ENCODE measurements around the gene NDUFV3.

Gene NDUFV3

GRCh38 chr21:42892931-42893755 is at the start of gene NDUFV3:
Gene NDUFV3 (plus strand): TSS chr21:42893309. CDS start chr21:42893334, 25 bp downstream.
- Histone ChIP-seq H3K4me3 (replicated peaks; ENCODE audit: low read depth, low read length) (peak within 1 kb of the TSS; percentile 89), H3K36me3 (ENCODE audit: control insufficient read depth, insufficient read depth, low read length) (no peaks in the 10 kb centered on the region), H3K27me3 (replicated peaks; ENCODE audit: control insufficient read depth, insufficient read depth, low read length) (no peaks in the 10 kb centered on the region)
- peak; percentile 99 for DNase-seq (ENCODE audit: extremely low read depth, insufficient read length)
- no peak for TF ChIP-seq CTCF (IDR thresholded peaks at IDR 0.05; ENCODE audit: insufficient read depth, low read length, poor library complexity, severe bottlenecking)

- TF ChIP-seq CTCF (IDR thresholded peaks at IDR 0.05; ENCODE audit: insufficient read depth, low read length, poor library complexity, severe bottlenecking), result no peak
- no peak for DNase-seq (ENCODE audit: extremely low read depth, insufficient read length)
- peaks cover 48% of the 10 kb centered on the region for H3K36me3 ChIP-seq (ENCODE audit: control insufficient read depth, insufficient read depth, low read length)
- no peaks in the 10 kb centered on the region for H3K27me3 ChIP-seq (replicated peaks; ENCODE audit: control insufficient read depth, insufficient read depth, low read length)
- no peak overlapping the region for H3K4me3 ChIP-seq (replicated peaks; ENCODE audit: low read depth, low read length)
These were observed 48.5 kb upstream of the NDUFV3 start for GRCh38 chr21:42844411-42845113.

DNA sequence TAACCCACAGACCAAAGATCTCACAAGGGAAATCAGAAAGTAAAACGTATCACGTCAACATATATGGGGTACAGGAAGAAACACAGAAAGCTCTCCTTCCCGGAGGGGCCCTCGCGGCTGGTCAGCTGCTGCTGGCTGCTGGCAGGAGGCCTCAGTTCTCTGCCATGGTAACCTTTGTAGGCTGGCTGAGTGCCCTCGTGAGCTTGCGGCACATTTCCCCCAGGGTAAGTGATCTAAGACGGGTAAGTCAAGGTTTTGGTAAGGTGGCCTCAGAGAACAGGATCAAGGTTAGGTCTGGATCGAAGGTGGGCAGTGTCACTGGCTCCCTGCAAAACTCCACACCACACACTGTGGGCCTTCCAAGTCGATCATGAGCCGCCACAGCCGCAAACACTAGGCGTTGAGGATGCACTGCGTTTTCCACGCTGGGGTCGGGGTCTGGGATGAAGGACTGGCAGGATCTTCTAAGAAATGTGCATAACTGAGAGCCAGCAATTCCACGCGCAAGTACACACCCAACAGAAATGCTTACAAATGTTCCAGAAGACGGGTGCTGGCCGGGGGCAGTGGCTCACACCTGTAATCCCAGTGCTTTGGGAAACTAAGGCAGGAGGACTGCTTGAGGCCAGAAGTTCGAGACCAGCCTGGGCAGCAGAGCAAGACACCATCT is 47.7 kb upstream of the NDUFV3 start:
- no peak for DNase-seq (ENCODE audit: extremely low read depth, insufficient read length)
- H3K4me3 ChIP-seq (replicated peaks; ENCODE audit: low read depth, low read length), result no peak overlapping the region
- no peak for TF ChIP-seq CTCF (IDR thresholded peaks at IDR 0.05; ENCODE audit: insufficient read depth, low read length, poor library complexity, severe bottlenecking)
- H3K36me3 ChIP-seq (ENCODE audit: control insufficient read depth, insufficient read depth, low read length), result peaks cover 49% of the 10 kb centered on the region
- H3K27me3 ChIP-seq (replicated peaks; ENCODE audit: control insufficient read depth, insufficient read depth, low read length), result no peaks in the 10 kb centered on the region

DNA sequence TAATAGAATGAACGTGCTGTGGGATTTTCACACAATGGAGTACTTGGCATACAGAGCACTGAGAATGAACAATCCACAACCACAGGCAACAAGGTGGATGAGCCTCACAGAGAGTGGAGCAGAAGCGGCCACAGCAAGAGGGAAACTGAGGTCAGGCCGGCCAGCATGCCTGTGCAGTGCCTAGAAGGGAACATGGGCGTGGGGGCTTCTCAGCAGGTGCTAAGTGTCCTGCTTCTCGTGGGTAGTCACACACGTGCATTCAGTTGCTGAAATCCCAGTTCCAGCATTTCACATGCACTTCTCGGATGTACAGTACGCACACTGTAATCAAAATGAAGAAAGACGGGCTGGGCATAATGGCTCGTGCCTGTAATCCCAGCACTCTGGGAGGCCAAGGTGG is 46.9 kb upstream of the NDUFV3 start:
- H3K36me3 ChIP-seq (ENCODE audit: control insufficient read depth, insufficient read depth, low read length), result peaks cover 49% of the 10 kb centered on the region
- no peaks in the 10 kb centered on the region for H3K27me3 ChIP-seq (replicated peaks; ENCODE audit: control insufficient read depth, insufficient read depth, low read length)
- DNase-seq (ENCODE audit: extremely low read depth, insufficient read length), result no peak
- no peak overlapping the region for H3K4me3 ChIP-seq (replicated peaks; ENCODE audit: low read depth, low read length)
- no peak for TF ChIP-seq CTCF (IDR thresholded peaks at IDR 0.05; ENCODE audit: insufficient read depth, low read length, poor library complexity, severe bottlenecking)

- DNase-seq (ENCODE audit: extremely low read depth, insufficient read length), result no peak
These were observed 45.9 kb upstream of the NDUFV3 start for GRCh38 chr21:42847051-42847707.

More at GRCh38 chr21:42847051-42847707, 45.9 kb upstream of the NDUFV3 start:
- no peaks in the 10 kb centered on the region for H3K27me3 ChIP-seq (replicated peaks; ENCODE audit: control insufficient read depth, insufficient read depth, low read length)
- H3K4me3 ChIP-seq (replicated peaks; ENCODE audit: low read depth, low read length), result no peak overlapping the region
- TF ChIP-seq CTCF (IDR thresholded peaks at IDR 0.05; ENCODE audit: insufficient read depth, low read length, poor library complexity, severe bottlenecking), result no peak
- H3K36me3 ChIP-seq (ENCODE audit: control insufficient read depth, insufficient read depth, low read length), result peaks cover 53% of the 10 kb centered on the region

Measured in GM06990 (cell line).